ENCODE results near the gene NRDE2.

The NRDE2 gene

DNA sequence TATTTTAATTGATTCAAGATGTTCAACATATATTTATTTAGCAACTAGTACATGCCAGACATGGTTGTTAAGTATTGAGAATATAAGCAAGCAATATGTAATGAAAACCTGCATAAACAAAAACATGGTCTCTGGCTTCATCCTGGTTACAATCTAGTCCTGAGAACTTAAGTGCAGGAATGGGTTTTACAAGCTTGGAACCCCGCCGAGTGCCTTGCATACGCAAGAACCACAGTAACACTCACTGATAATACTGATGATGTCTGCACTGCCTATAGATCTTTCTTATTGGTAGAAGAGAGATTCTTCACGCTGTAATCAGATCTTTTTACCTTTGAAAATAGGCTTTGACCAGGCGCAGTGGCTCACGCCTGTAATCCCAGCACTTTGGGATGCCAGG, 42.1 kb upstream of the NRDE2 start:
- DNase-seq (ENCODE audit: extremely low read depth, low read depth) = no peak
- TF ChIP-seq, protein P1, sequence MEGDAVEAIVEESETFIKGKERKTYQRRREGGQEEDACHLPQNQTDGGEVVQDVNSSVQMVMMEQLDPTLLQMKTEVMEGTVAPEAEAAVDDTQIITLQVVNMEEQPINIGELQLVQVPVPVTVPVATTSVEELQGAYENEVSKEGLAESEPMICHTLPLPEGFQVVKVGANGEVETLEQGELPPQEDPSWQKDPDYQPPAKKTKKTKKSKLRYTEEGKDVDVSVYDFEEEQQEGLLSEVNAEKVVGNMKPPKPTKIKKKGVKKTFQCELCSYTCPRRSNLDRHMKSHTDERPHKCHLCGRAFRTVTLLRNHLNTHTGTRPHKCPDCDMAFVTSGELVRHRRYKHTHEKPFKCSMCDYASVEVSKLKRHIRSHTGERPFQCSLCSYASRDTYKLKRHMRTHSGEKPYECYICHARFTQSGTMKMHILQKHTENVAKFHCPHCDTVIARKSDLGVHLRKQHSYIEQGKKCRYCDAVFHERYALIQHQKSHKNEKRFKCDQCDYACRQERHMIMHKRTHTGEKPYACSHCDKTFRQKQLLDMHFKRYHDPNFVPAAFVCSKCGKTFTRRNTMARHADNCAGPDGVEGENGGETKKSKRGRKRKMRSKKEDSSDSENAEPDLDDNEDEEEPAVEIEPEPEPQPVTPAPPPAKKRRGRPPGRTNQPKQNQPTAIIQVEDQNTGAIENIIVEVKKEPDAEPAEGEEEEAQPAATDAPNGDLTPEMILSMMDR (IDR thresholded peaks at IDR 0.05; ENCODE audit: low read depth, low read length) = no peak

DNA sequence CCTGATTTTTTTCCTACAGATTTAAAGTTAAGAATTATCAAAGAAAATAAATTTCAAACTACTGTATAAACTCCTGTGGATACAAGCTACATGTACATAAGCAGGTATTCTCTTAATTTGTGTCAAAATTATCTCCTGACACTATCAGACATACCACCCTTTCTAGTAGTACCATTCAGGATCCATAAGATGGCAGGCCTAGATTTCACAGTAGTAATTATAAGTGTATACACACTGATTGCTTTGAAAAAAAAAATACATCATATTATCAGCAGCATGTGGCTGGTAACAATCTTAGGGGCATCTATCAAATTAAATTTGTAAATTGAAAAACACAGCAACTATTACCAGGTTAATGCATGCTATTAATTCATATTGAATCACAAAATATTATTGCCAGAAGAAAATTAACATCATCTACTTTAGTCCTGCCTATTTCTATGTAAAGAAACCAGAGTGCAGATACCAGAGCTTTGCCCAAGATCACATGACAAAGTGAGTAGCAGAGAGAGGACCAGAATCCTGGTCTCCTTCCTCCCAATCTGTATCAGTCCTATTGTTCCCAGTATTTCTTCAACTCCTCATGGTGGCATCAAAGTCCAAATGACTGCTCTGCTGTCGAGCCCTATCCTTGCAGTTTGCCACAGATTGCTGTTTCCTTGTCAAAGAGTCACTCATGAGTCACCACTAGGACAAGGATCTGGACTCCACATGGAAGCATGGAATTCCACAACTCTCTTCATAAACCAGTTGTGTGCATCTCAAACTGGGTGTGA, 37.4 kb upstream of the NRDE2 start:
- no peak for DNase-seq (ENCODE audit: extremely low read depth, low read depth)
- TF ChIP-seq, protein P1 (IDR thresholded peaks at IDR 0.05; ENCODE audit: low read depth, low read length) = no peak; the same call in 1 of the 2 replicates

DNA sequence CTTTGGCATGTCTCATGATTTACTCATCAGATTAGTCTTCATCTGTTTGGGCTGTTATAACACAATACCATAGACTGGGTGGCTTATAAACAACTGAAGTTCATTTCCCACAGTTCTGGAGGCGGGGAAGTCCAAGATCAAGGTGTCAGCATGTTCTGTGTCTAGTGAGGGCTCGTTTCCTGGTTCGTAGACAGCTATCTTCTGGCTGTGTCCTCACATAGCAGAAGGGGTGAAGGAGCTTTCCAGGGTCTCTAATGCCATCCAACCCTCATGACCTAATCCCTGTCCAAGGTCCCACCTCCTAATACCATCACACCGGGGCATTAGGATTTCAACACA, 30.8 kb upstream of the NRDE2 start:
- no peak for DNase-seq (ENCODE audit: extremely low read depth, low read depth)
- TF ChIP-seq, protein P1 (IDR thresholded peaks at IDR 0.05; ENCODE audit: low read depth, low read length) = no peak

DNA sequence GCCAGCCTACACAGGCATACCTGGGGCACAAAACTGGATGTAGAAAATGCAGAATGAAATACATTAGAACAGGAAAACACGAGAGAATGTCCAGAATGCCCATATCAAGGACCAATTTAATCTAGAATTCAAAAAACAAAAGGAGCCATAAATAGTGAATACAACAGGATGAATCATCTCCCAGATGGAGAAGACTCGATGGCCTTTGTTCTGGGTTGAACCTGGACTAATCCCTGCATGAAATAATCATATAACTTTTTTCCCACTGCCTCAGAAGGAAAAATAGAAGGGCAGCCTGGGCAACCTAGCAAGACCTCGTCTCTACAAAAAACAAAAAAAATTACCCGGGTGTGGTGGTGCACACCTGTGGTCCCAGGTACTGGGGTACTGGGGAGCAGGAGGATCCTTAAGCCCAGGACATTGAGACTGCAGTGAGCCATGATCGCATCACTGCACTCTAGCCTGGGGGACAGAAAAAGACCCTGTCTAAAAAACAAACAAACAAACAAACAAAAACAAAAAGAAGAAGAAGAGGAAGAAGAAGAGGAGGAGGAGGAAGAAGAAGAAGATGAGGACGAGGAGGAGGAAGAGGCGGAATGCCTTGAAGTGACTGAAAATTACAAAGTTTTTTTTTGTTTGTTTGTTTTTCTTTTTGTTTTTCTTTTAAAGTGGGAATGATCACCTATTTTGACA, 30.3 kb upstream of the NRDE2 start:
- TF ChIP-seq, protein P1 (IDR thresholded peaks at IDR 0.05; ENCODE audit: low read depth, low read length) = no peak
- no peak for DNase-seq (ENCODE audit: extremely low read depth, low read depth)

DNA sequence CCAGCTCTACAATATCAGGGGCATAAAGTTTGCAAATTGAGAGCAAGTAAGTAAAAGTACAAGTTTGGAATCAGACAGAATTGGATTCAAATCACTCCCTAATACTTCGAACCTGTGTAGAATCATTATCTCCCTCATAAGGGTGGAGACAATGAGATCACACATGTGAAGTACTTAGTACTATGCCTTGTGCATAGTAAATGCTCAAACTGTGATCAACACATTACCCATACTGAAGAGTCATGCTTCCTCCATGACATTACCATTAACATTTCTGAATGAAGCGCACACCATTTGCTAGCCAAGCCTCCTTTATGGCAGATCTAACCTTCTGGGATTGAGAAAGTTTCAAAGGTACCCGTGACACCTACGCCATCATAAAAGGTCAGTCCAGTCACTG, 26.6 kb upstream of the NRDE2 start:
- TF ChIP-seq, protein P1 (IDR thresholded peaks at IDR 0.05; ENCODE audit: low read depth, low read length) = no peak
- DNase-seq (ENCODE audit: extremely low read depth, low read depth) = no peak

DNA sequence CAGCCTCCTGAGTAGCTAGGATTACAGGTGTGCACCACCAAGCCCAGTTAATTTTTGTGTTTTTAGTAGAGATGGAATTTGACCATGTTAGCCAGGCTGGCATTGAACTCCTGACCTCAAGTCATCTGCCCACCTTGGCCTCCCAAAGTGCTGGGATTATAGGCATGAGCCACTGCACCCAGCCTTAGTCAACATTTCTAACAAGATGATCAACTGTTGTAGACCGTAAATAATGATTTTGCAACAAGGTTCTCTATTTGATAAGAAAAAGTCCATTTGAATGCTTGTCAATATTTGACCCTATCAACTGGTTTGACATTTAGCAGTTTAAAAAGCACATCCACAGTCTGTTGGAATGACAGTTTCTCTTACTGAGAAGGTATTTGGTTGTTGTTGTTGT, 25.2 kb upstream of the NRDE2 start:
- TF ChIP-seq, protein P1 (IDR thresholded peaks at IDR 0.05; ENCODE audit: low read depth, low read length) = no peak
- no peak for DNase-seq (ENCODE audit: extremely low read depth, low read depth)
